BE2C (cell line): Measurements from ENCODE around the gene KY.
A peak's percentile ranks its signal among the peaks of the same experiment; 100 is the strongest.

ENCODE experiments used
- DNase-seq: peaks from one replicate; pipeline ENCODE4 v3.0.0-alpha.2; 2020
- H3K27me3 ChIP-seq: fragments of 250-450 bp; sonication (Bioruptor Pico); 2 replicates; pipeline ENCODE4 v1.5.1; 2020; ENCODE audit warnings: mild to moderate bottlenecking
- H3K36me3 ChIP-seq: fragments of 250-450 bp; sonication (Bioruptor Pico); 2 replicates; pipeline ENCODE4 v1.5.1; 2020; ENCODE audit warnings: mild to moderate bottlenecking
- H3K4me1 ChIP-seq: fragments of 250-450 bp; sonication (Bioruptor Pico); 2 replicates; pipeline ENCODE4 v1.5.1; 2020
- H3K4me3 ChIP-seq: 2 replicates; pipeline ENCODE4 v1.5.1; 2011; ENCODE audit warnings: low read depth, low read length
- H3K9me3 ChIP-seq: fragments of 250-450 bp; sonication (Bioruptor Pico); 2 replicates; pipeline ENCODE4 v1.5.1; 2020
- TF ChIP-seq, protein P1 (sequence below): IDR thresholded peaks from 2 replicates; pipeline ENCODE4 v1.5.1; 2012; ENCODE audit warnings: mild to moderate bottlenecking, low read depth, low read length

Gene KY

DNA sequence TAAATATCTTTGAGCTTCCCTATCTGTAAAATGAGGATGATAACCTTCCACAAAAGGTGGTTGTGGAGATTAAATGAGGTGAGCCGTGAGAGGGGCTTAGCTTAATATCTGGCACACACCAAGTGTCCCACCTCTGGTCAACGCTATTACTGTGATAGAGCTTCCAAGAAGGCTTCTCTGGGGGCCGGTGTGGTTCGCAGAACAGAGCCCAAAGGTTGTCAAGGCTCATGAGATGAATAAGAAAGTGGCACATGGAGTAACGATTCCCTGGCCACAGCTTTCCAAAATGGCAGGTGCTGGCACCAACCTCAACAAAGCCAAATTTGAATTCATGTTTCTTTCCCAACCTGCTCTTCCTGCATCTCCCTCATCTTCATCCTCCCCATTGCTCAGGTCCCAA is 10.4 kb downstream of the KY start:
- H3K36me3 ChIP-seq, result no peaks in the 10 kb centered on the region
- TF ChIP-seq, protein P1, sequence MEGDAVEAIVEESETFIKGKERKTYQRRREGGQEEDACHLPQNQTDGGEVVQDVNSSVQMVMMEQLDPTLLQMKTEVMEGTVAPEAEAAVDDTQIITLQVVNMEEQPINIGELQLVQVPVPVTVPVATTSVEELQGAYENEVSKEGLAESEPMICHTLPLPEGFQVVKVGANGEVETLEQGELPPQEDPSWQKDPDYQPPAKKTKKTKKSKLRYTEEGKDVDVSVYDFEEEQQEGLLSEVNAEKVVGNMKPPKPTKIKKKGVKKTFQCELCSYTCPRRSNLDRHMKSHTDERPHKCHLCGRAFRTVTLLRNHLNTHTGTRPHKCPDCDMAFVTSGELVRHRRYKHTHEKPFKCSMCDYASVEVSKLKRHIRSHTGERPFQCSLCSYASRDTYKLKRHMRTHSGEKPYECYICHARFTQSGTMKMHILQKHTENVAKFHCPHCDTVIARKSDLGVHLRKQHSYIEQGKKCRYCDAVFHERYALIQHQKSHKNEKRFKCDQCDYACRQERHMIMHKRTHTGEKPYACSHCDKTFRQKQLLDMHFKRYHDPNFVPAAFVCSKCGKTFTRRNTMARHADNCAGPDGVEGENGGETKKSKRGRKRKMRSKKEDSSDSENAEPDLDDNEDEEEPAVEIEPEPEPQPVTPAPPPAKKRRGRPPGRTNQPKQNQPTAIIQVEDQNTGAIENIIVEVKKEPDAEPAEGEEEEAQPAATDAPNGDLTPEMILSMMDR, result no peak

DNA sequence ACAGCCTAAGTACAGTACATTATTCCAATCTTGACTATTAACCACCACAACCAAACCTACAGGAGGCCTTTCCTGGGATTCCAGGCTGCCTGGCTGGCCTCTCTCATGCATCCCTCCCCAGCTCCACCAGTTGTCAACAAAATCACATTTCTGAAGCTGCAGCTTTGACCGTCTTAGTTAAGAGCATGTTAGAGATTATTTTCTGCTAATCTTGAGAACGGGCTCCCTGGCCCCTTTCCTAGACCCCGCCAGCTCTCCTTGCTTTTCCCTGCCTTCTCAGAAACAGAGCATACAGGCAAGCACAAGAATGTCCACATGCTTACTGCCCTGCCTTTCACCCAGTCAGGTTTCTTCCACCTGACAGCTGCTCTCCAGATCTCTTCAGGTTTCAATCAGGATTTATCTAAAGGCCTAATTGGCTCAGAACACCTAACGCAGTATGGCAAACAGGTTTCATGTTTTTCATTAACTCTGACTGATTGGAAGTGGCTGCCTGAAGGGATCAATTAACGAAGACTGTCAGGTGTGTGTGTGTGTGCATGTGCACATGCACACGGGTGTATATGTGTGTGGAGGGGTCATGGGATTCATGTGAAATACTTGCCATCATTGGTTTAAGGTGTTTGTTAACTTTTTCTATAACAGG is 12.3 kb downstream of the KY start:
- no peaks in the 10 kb centered on the region for H3K36me3 ChIP-seq
- TF ChIP-seq, protein P1, result no peak
- H3K27me3 ChIP-seq, result no peaks in the 10 kb centered on the region; the same call in 1 of the 2 replicates
- H3K4me3 ChIP-seq, result no peak overlapping the region
- 0 out of 2 replicates have a peak, but pooled peaks cover 3% of the 10 kb centered on the region for H3K9me3 ChIP-seq
- H3K4me1 ChIP-seq, result peaks cover 8% of the 10 kb centered on the region
- DNase-seq, result no peak

More for the DNA sequence above, 10.4 kb downstream of the KY start:
- peaks cover 8% of the 10 kb centered on the region for H3K4me1 ChIP-seq
- H3K9me3 ChIP-seq, result no peaks in the 10 kb centered on the region
- no peak overlapping the region for H3K4me3 ChIP-seq
- H3K27me3 ChIP-seq, result no peaks in the 10 kb centered on the region
- DNase-seq, result no peak

DNA sequence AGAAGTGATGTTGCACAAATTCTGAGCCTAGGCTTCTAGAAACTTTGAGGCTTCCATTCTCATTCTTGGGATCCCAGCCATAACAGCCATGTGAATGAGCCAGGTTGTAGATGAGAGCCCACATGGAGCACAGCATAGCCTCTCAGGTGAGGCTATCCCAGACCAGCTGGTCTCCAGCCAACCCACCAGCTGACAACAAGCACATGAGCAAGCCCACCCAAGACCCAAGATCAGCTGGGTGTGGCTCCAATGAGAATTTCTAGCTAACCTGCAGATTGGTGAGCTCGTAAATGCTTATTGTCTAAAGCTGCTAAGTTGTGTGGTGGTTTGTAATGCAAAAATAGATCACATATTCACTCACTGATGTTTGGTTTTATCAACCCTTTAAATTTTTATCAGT is 14.4 kb downstream of the KY start:
- peaks cover 8% of the 10 kb centered on the region for H3K4me1 ChIP-seq
- no peaks in the 10 kb centered on the region; the same call in 1 of the 2 replicates for H3K27me3 ChIP-seq
- no peak for DNase-seq
- TF ChIP-seq, protein P1, result no peak
- H3K9me3 ChIP-seq, result 0 out of 2 replicates have a peak, but pooled peaks cover 3% of the 10 kb centered on the region
- H3K4me3 ChIP-seq, result no peak overlapping the region
- no peaks in the 10 kb centered on the region for H3K36me3 ChIP-seq

DNA sequence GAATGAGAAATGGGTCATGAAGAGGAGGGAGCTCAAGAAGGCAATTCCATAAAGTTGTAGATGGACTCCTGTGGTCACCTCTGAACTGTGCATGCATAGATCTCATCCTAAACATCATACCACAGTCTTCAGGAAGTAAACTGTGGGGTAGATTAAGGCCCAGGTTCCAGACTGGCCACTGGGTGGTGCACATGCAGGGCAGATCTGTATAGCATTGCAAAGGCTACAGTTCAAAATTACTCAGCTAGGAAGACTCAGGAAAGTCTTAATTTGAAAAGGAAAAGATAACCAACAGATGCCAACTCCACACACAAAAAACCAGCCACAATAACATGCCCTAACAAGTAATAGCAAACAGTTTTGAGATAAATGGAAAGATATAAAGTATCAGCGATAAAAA is 20.3 kb downstream of the KY start:
- Histone ChIP-seq H3K4me3 (no peak overlapping the region), H3K36me3 (no peaks in the 10 kb centered on the region), H3K4me1 (no peaks in the 10 kb centered on the region), H3K27me3 (no peaks in the 10 kb centered on the region; the same call in 1 of the 2 replicates), H3K9me3 (0 out of 2 replicates have a peak, but pooled peaks cover 3% of the 10 kb centered on the region)
- DNase-seq, result no peak
- TF ChIP-seq, protein P1, result peak; percentile 56

DNA sequence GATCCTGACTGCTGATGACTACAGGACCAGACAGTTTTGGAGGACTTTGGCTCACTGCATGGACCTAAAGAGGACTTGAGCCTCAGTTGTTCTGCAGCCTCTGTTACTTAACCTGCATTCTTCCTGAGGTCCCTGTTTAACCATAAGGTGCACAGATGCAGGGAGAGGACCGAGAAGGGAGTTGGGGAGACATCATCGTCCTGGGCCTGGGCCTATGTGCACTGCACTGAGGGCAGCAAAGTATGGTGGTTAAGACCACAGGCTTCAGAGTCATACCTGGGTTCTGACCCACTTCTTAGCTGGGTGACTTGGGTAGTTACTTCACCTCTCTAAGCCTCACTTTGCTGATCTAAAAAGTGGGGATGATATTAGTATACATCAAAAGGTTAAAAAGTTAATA is 21.9 kb downstream of the KY start:
- TF ChIP-seq, protein P1, result no peak
- H3K9me3 ChIP-seq, result 0 out of 2 replicates have a peak, but pooled peaks cover 3% of the 10 kb centered on the region

DNA sequence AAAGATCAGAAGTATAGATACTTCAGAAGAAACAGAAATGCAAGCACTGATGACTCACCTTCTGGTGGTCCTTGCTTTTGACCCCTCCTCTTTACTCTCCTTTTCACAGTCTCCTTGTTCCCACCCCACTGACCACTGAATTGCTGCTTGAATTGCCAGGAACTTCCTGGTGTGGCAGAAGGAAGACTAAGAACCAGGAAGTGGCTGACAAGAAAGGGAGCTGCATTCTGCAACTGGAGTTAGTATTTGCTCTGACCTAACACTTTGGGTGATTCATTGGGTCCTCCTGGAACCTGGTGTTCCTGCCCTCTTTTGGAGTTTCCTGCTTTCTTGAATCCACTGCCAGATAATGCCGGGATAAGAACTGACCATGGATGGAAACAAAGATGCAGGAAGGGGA is 23.0 kb downstream of the KY start:
- Histone ChIP-seq H3K36me3 (no peaks in the 10 kb centered on the region), H3K9me3 (no peaks in the 10 kb centered on the region), H3K4me1 (no peaks in the 10 kb centered on the region), H3K27me3 (no peaks in the 10 kb centered on the region), H3K4me3 (no peak overlapping the region)
- no peak for DNase-seq
- TF ChIP-seq, protein P1, result no peak

More for the DNA sequence above, 21.9 kb downstream of the KY start:
- Histone ChIP-seq H3K27me3 (no peaks in the 10 kb centered on the region), H3K4me1 (no peaks in the 10 kb centered on the region), H3K36me3 (no peaks in the 10 kb centered on the region), H3K4me3 (no peak overlapping the region)
- no peak for DNase-seq
